HG03571 (cell line): ENCODE data around the gene TFAM.

Source experiments
- ATAC-seq: cut with Tn5 transposase; IDR thresholded peaks from one replicate; pipeline ENCODE4 v1.9.1; 2021; ENCODE audit not compliant: unreplicated experiment

The TFAM gene

GRCh38 chr10:58433066-58433465, 47.9 kb downstream of the TFAM start:
- ATAC-seq = no peak

DNA sequence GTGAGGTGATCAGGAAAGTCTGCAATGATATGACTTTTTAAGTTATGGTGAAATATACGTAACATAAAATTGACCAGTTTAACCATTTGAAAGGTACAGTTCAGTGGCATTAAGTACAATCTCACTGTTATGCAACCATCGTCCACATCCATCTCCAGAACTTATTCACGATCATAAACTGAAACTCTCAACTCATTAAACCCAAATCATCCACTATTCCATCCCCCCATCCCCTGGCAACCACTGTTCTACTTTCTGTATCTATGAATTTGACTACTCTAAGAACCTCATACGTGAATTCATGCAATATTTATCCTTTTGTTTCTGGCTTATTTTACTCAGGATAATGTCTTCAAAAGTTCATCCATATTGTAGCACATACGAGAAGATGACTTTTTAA, 48.4 kb downstream of the TFAM start:
- ATAC-seq = no peak

- ATAC-seq = no peak
Measured at GRCh38 chr10:58435297-58435985, 50.2 kb downstream of the TFAM start.

- ATAC-seq = no peak
Measured at GRCh38 chr10:58436071-58436470, 50.9 kb downstream of the TFAM start.

DNA sequence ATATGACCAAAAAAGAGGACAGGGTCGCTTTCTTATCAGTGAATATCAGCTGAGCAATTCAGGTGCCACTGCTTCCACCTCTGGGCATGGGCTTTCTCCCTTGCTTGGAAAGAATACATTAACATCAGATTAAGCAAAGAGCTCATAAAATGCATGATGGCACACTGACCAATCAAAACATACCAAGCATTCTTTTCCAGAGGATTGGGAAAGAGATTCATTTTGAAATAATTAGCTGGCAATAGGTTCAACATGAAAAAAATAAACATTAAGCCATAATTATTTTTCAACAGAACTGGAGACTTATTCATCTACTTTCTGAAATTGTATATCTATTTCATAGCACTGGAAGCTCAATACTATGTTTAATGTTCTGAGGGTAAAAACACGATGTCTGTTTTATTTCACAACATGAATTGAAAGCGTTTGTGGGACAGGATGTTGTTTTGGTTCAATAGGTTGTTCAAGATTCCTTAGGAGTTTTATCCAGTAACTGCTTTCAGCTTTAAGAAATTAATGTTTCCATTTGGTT, 53.2 kb downstream of the TFAM start:
- ATAC-seq = no peak

- no peak for ATAC-seq
Measured at GRCh38 chr10:58438986-58439385, 53.8 kb downstream of the TFAM start.

DNA sequence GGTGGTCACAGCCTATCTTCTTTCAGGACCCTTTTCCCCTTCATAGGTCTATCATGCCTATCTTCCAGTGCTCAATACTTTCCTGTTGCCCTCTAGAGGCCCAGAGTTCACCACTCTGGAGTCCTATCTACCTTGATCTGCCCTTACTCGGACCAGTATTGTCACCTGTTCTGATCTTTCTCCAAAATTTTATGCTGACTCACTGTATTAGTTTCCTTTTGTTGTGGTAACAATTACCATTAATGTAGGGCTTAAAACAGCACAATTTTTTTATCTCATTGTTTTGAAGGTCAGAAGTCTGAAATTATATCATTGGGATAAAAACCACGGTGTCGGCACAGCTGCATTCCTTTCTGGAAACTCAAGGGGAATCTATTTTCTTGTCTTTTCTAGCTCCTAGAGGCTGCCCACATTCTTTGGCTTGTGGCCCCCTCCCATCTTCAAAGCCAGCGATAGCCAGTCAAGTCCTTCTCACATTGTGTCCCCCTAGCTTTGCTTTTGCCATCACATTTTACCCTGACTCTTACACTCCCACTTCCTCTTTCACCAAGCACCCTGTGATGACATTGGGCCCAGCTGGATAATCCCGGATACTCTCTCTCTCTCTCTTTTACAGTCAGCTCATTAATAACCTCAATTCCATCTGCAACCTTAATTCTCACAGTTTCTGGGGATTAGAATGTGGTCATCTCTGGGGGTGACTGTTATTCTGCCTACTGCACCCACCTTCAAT, 54.6 kb downstream of the TFAM start:
- ATAC-seq = no peak

DNA sequence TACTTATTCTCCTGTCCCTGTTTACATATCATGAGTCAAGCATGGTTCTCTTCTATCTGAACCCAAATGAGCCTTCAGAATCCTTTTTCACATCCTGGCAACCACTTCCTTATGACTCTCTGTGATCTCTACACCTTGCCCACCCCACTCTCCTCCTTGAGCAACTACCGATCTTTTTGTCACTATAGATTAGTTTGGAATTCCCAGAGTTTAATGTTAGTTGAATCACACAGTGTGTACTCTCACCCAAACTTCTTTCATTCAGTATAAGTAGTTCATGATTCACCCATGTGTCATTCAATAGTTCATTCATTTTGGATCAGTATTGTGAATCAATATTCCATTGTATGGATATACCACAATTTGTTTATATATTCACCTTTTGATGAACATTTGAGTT, 55.3 kb downstream of the TFAM start:
- ATAC-seq = no peak

DNA sequence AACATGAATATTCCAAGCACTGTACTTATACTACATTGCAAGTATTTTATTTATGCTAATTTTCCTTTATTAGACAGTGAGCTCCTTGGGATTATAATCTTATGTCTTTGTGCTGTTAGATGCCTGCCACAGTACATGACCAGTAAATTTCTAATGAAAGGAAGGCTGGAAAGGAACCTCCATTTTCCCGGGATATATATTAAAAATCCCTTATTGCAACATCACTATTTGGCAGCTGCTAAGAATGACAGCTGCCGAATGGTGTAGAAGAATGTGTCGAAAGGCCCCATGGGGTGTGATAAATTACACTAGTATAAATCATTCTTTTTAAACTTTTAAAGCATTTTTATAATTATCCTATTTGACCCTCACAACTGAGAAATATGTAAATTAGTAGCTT, 59.1 kb downstream of the TFAM start:
- no peak for ATAC-seq

GRCh38 chr10:58444876-58445275, 59.7 kb downstream of the TFAM start:
- ATAC-seq = no peak

DNA sequence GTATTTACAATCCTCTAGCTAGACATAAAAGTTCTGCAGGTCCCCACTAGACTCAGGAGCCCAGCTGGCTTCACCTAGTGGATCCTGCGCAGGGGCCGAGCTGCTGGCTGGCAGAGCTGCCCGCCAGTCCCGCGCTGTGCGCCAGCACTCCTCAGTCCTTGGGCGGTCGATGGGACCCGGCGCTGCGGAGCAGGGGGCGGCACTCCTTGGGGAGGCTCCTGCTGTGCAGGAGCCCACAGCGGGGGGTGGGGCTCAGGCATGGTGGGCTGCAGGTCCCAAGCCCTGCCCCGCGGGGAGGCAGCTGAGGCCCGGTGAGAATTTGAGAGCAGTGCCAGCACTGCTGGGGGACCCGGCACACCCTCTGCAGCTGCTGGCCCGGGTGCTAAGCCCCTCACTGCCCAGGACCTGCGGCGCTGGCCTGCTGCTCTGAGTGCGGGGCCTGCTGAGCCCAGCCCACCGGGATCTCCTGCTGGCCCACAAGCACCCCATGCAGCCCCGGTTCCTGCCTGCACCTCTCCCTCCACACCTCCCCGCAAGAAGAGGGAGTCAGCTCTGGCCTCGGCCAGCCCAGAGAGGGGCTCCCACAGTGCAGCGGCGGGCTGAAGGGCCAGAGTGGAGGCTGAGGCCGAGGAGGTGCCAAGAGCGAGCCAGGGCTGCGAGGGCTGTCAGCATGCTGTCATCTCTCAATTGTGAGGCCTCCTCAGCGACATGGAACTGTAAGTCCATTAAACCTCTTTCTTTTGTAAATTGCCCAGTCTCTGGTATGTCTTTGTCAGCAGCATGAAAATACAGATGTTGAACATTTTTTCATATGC, 63.1 kb downstream of the TFAM start:
- no peak for ATAC-seq
